SK-N-MC (cell line): ENCODE results near the gene TBL1XR1.
A peak's percentile ranks its signal among the peaks of the same experiment; 100 is the strongest.

ENCODE experiments used
- DNase-seq: peaks from one replicate; pipeline ENCODE4 v3.0.0-alpha.2; 2011; ENCODE audit warnings: low read depth, low spot score
- H3K27ac ChIP-seq: fragments of 200-600 bp; sonication (generic); 2 replicates; pipeline ENCODE4 v1.5.1; 2016; ENCODE audit warnings: mixed run types
- H3K36me3 ChIP-seq: fragments of 200-600 bp; sonication (generic); 2 replicates; pipeline ENCODE4 v1.6.1; 2017; ENCODE audit warnings: antibody characterized with exemption, low read length, mixed read lengths; ENCODE audit not compliant: insufficient read depth
- H3K4me3 ChIP-seq: fragments of 200-600 bp; sonication (generic); 2 replicates; pipeline ENCODE4 v1.5.1; 2016
- H3K9ac ChIP-seq: fragments of 200-600 bp; sonication (generic); 2 replicates; pipeline ENCODE4 v1.8.0; 2017; ENCODE audit warnings: mixed run types, mixed read lengths; ENCODE audit not compliant: insufficient read length
- H3K9me3 ChIP-seq: fragments of 200-600 bp; sonication (generic); 2 replicates; pipeline ENCODE4 v1.6.1; 2017; ENCODE audit warnings: low read depth, mild to moderate bottlenecking, antibody characterized with exemption, low read length, moderate library complexity, mixed read lengths
- EZH2 ChIP-seq: fragments of 200-600 bp; sonication (generic); IDR thresholded peaks from one replicate; pipeline ENCODE4 v1.6.1; 2017; ENCODE audit warnings: antibody characterized with exemption
- FOXP2 ChIP-seq: optimal IDR thresholded peaks from 2 replicates; pipeline ENCODE3; 2011; ENCODE audit warnings: mild to moderate bottlenecking, moderate library complexity; ENCODE audit not compliant: insufficient read depth; ENCODE audit errors: extremely low read length, control extremely low read depth
- POLR2AphosphoS5 ChIP-seq: IDR thresholded peaks from 2 replicates; pipeline ENCODE4 v1.6.1; 2012; ENCODE audit warnings: mild to moderate bottlenecking, low read depth, low read length, borderline replicate concordance

TBL1XR1 gene

GRCh38 chr3:177057768-177058167 lies 139.5 kb downstream of the TBL1XR1 start:
- no peak for DNase-seq
- H3K36me3 ChIP-seq: peaks cover 52% of the 10 kb centered on the region
- H3K4me3 ChIP-seq: no peak overlapping the region
- no peak overlapping the region for H3K9ac ChIP-seq
- peak overlapping the region; percentile 93 for H3K27ac ChIP-seq
- H3K9me3 ChIP-seq: no peaks in the 10 kb centered on the region
- TF ChIP-seq EZH2 (no peak), POLR2AphosphoS5 (no peak), FOXP2 (no peak)

GRCh38 chr3:177056927-177057326 lies 140.4 kb downstream of the TBL1XR1 start:
- TF ChIP-seq EZH2: no peak
- no peak for TF ChIP-seq POLR2AphosphoS5
- TF ChIP-seq FOXP2: no peak
- peak overlapping the region; percentile 93 for H3K27ac ChIP-seq
- no peak overlapping the region for H3K9ac ChIP-seq
- H3K9me3 ChIP-seq: no peaks in the 10 kb centered on the region
- H3K36me3 ChIP-seq: peaks cover 52% of the 10 kb centered on the region
- no peak overlapping the region; the same call in 1 of the 2 replicates for H3K4me3 ChIP-seq
- DNase-seq: no peak

- Histone ChIP-seq H3K36me3 (peaks cover 52% of the 10 kb centered on the region), H3K27ac (peak overlapping the region; percentile 93), H3K9me3 (no peaks in the 10 kb centered on the region), H3K9ac (no peak overlapping the region), H3K4me3 (peak overlapping the region; percentile 29)
- peak; percentile 89 for DNase-seq
- TF ChIP-seq EZH2 (no peak), POLR2AphosphoS5 (peak; percentile 36; the same call in 1 of the 2 replicates)
Measured at GRCh38 chr3:177055605-177056571, 141.4 kb downstream of the TBL1XR1 start.

GRCh38 chr3:177053107-177053506 lies 144.2 kb downstream of the TBL1XR1 start:
- H3K9me3 ChIP-seq: no peaks in the 10 kb centered on the region
- H3K36me3 ChIP-seq: peaks cover 59% of the 10 kb centered on the region
- no peak overlapping the region for H3K9ac ChIP-seq
- H3K4me3 ChIP-seq: no peak overlapping the region
- H3K27ac ChIP-seq: 0 out of 2 replicates have a peak overlapping the region, but pooled peaks have one; percentile 8
- no peak for DNase-seq
- TF ChIP-seq FOXP2: no peak
- TF ChIP-seq EZH2: no peak
- TF ChIP-seq POLR2AphosphoS5: no peak

- Histone ChIP-seq H3K9me3 (0 out of 2 replicates have a peak, but pooled peaks cover 2% of the 10 kb centered on the region), H3K27ac (peak overlapping the region; percentile 71), H3K4me3 (no peak overlapping the region), H3K36me3 (peaks cover 76% of the 10 kb centered on the region), H3K9ac (no peak overlapping the region)
- no peak for DNase-seq
- TF ChIP-seq EZH2: no peak
- no peak for TF ChIP-seq FOXP2
- TF ChIP-seq POLR2AphosphoS5: no peak
Measured at GRCh38 chr3:177051411-177051810, 145.9 kb downstream of the TBL1XR1 start.

GRCh38 chr3:177050501-177051237 lies 146.6 kb downstream of the TBL1XR1 start:
- Histone ChIP-seq H3K36me3 (peaks cover 83% of the 10 kb centered on the region), H3K4me3 (no peak overlapping the region), H3K27ac (peak overlapping the region; percentile 71; the same call in 1 of the 2 replicates), H3K9me3 (0 out of 2 replicates have a peak, but pooled peaks cover 2% of the 10 kb centered on the region), H3K9ac (no peak overlapping the region)
- no peak for DNase-seq
- TF ChIP-seq FOXP2 (no peak), POLR2AphosphoS5 (no peak), EZH2 (no peak)

GRCh38 chr3:177045767-177046166 lies 151.5 kb downstream of the TBL1XR1 start:
- H3K9ac ChIP-seq: no peak overlapping the region
- H3K36me3 ChIP-seq: peaks cover 98% of the 10 kb centered on the region
- H3K9me3 ChIP-seq: peaks cover 23% of the 10 kb centered on the region
- H3K4me3 ChIP-seq: no peak overlapping the region
- TF ChIP-seq POLR2AphosphoS5 (no peak), EZH2 (no peak), FOXP2 (no peak)
- no peak overlapping the region for H3K27ac ChIP-seq
- no peak for DNase-seq

GRCh38 chr3:177045222-177045621 lies 152.1 kb downstream of the TBL1XR1 start:
- Histone ChIP-seq H3K9ac (no peak overlapping the region), H3K4me3 (no peak overlapping the region), H3K27ac (no peak overlapping the region), H3K36me3 (peaks cover 96% of the 10 kb centered on the region), H3K9me3 (peaks cover 23% of the 10 kb centered on the region)
- TF ChIP-seq POLR2AphosphoS5 (no peak), FOXP2 (no peak), EZH2 (no peak)
- no peak for DNase-seq
